OCI-LY7 (cell line): ENCODE measurements around the gene PPP2R1B.
"Not testable (repeated sequence)": the region's sequence is repeated elsewhere in the genome, so short reads cannot be mapped to it uniquely, and the experiment has no call there.

Experiments
- EZH2phosphoT487 ChIP-seq: fragments of 200-600 bp; sonication (generic); IDR thresholded peaks from 2 replicates; pipeline ENCODE4 v1.6.1; 2018; ENCODE audit warnings: low read depth, borderline replicate concordance, mild to moderate bottlenecking, mixed run types, antibody characterized with exemption, low read length, moderate library complexity, mixed read lengths
- TF ChIP-seq, protein P1 (sequence below): fragments of 200-600 bp; sonication (generic); conservative IDR thresholded peaks from 2 replicates; pipeline ENCODE4 v1.5.1; 2014; ENCODE audit warnings: mild to moderate bottlenecking, antibody characterized with exemption, low read length, moderate library complexity, mixed read lengths

DNA sequence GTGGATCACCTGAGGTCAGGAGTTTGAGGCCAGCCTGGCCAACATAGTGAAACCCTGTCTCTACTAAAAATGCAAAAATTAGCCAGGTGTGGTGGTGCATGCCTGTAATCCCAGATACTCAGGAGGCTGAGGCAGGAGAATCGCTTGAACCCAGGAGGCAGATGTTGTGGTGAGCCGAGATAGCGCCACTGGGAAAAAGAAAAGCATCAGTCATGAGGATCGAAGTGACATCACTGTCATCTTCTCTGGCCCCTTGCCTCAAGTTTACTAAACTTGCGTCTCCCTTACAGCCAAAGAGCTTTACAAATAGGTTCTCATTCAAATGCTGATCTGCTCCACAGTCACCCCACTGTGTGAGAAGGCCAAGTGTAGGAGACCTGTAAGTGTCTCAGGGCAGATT is 5.0 kb upstream of the PPP2R1B start:
- TF ChIP-seq, protein P1, sequence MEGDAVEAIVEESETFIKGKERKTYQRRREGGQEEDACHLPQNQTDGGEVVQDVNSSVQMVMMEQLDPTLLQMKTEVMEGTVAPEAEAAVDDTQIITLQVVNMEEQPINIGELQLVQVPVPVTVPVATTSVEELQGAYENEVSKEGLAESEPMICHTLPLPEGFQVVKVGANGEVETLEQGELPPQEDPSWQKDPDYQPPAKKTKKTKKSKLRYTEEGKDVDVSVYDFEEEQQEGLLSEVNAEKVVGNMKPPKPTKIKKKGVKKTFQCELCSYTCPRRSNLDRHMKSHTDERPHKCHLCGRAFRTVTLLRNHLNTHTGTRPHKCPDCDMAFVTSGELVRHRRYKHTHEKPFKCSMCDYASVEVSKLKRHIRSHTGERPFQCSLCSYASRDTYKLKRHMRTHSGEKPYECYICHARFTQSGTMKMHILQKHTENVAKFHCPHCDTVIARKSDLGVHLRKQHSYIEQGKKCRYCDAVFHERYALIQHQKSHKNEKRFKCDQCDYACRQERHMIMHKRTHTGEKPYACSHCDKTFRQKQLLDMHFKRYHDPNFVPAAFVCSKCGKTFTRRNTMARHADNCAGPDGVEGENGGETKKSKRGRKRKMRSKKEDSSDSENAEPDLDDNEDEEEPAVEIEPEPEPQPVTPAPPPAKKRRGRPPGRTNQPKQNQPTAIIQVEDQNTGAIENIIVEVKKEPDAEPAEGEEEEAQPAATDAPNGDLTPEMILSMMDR: not testable (repeated sequence)
- not testable (repeated sequence) for TF ChIP-seq EZH2phosphoT487
